ENCODE results near the gene APMAP. TPM values are rescaled to one million over a fixed set of nuclear protein-coding genes. Genes with fewer than 3 reads are reported as not detected.

APMAP gene
- total and polyA plus RNA-seq, 2 of the 13 experiments (the other 11 are each of a cell fraction or from before 2014, with no cell fraction given): 168 to 214 TPM

- TF ChIP-seq ZBTB10 (CRISPR knock-in tag; IDR thresholded peaks at IDR 0.05; ENCODE audit: borderline replicate concordance): no peak
- no peak for TF ChIP-seq ZNF589 (CRISPR knock-in tag; conservative IDR thresholded peaks at IDR 0.05)
- TF ChIP-seq CHCHD3 (CRISPR knock-in tag; IDR thresholded peaks at IDR 0.05): no peak
- TF ChIP-seq DMAP1 (CRISPR knock-in tag; IDR thresholded peaks at IDR 0.05): no peak; the same call in 1 of the 2 replicates
- TF ChIP-seq, protein P1, sequence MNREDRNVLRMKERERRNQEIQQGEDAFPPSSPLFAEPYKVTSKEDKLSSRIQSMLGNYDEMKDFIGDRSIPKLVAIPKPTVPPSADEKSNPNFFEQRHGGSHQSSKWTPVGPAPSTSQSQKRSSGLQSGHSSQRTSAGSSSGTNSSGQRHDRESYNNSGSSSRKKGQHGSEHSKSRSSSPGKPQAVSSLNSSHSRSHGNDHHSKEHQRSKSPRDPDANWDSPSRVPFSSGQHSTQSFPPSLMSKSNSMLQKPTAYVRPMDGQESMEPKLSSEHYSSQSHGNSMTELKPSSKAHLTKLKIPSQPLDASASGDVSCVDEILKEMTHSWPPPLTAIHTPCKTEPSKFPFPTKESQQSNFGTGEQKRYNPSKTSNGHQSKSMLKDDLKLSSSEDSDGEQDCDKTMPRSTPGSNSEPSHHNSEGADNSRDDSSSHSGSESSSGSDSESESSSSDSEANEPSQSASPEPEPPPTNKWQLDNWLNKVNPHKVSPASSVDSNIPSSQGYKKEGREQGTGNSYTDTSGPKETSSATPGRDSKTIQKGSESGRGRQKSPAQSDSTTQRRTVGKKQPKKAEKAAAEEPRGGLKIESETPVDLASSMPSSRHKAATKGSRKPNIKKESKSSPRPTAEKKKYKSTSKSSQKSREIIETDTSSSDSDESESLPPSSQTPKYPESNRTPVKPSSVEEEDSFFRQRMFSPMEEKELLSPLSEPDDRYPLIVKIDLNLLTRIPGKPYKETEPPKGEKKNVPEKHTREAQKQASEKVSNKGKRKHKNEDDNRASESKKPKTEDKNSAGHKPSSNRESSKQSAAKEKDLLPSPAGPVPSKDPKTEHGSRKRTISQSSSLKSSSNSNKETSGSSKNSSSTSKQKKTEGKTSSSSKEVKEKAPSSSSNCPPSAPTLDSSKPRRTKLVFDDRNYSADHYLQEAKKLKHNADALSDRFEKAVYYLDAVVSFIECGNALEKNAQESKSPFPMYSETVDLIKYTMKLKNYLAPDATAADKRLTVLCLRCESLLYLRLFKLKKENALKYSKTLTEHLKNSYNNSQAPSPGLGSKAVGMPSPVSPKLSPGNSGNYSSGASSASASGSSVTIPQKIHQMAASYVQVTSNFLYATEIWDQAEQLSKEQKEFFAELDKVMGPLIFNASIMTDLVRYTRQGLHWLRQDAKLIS (CRISPR knock-in tag; IDR thresholded peaks at IDR 0.05): no peak
- TF ChIP-seq CEBPB (IDR thresholded peaks at IDR 0.05; ENCODE audit: borderline replicate concordance, low read depth, low read length): no peak
- no peak for TF ChIP-seq ZNF784 (CRISPR knock-in tag; IDR thresholded peaks at IDR 0.05; ENCODE audit: borderline replicate concordance)
- TF ChIP-seq MXD4 (CRISPR knock-in tag; IDR thresholded peaks at IDR 0.05): no peak
- peak; percentile 64; the same call in 1 of the 2 replicates for TF ChIP-seq NFKBIZ (CRISPR knock-in tag; IDR thresholded peaks at IDR 0.05)
- no peak for TF ChIP-seq SCMH1 (CRISPR knock-in tag; IDR thresholded peaks at IDR 0.05; ENCODE audit: borderline replicate concordance)
- TF ChIP-seq, protein P2, sequence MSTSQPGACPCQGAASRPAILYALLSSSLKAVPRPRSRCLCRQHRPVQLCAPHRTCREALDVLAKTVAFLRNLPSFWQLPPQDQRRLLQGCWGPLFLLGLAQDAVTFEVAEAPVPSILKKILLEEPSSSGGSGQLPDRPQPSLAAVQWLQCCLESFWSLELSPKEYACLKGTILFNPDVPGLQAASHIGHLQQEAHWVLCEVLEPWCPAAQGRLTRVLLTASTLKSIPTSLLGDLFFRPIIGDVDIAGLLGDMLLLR (CRISPR knock-in tag; IDR thresholded peaks at IDR 0.05): no peak
- no peak for TF ChIP-seq HDAC2 (CRISPR knock-in tag; IDR thresholded peaks at IDR 0.05)
- TF ChIP-seq SRSF4 (IDR thresholded peaks at IDR 0.05; ENCODE audit: low read depth, low read length, poor library complexity, severe bottlenecking): no peak
- TF ChIP-seq ZFP36L2 (CRISPR knock-in tag; IDR thresholded peaks at IDR 0.05): no peak
- no peak for TF ChIP-seq ZNF563 (CRISPR knock-in tag; IDR thresholded peaks at IDR 0.05)
- no peak; the same call in 1 of the 2 replicates for TF ChIP-seq NR2F2 (IDR thresholded peaks at IDR 0.05; ENCODE audit: borderline replicate concordance, low read depth)
- TF ChIP-seq POLR2AphosphoS5 (IDR thresholded peaks at IDR 0.05; ENCODE audit: low read depth, low read length): no peak
- TF ChIP-seq ZNF564 (CRISPR knock-in tag; IDR thresholded peaks at IDR 0.05): peak; percentile 57; the same call in 1 of the 2 replicates
- no peak for TF ChIP-seq KLF11 (CRISPR knock-in tag; IDR thresholded peaks at IDR 0.05)
- TF ChIP-seq NFYC (CRISPR knock-in tag; IDR thresholded peaks at IDR 0.05): no peak
- TF ChIP-seq ZNF713 (CRISPR knock-in tag; IDR thresholded peaks at IDR 0.05): no peak
- no peak for TF ChIP-seq ZBTB21 (CRISPR knock-in tag; IDR thresholded peaks at IDR 0.05)
- TF ChIP-seq SIX1 (CRISPR knock-in tag; IDR thresholded peaks at IDR 0.05; ENCODE audit: borderline replicate concordance): no peak
Observed at GRCh38 chr20:24994470-24995368, 2.2 kb upstream of the APMAP start (continued).

Data from HepG2 (cell line).